K562 (cell line): ENCODE data around the gene PLEK2. TPM values are rescaled to one million over a fixed set of nuclear protein-coding genes. Genes with fewer than 3 reads are reported as not detected.

Experiments
- ATAC-seq: fragments of 200-7000 bp; cut with Tn5 transposase; 3 replicates; pipeline ENCODE4 v1.9.1; 2020; ENCODE audit warnings: moderate library complexity
- BruUV-seq: library from RNA; stranded (reverse); fragments of 400-500 nt; replicated peaks from 2 replicates; lab custom pipeline; 2021; lab: Mats Ljungman, UMichigan
- CTCF ChIA-PET: fragments of 300-600 bp; formaldehyde crosslinking; extraction: SDS; loops from one replicate; lab custom pipeline; 2021; ENCODE audit warnings: low intra/inter-chr PET ratio; lab: Yijun Ruan, JAX
- POLR2A ChIA-PET: fragments of 300-600, 350-650 bp; sonication (Branson Sonifier 250); formaldehyde crosslinking; extraction: SDS; loops from one replicate; lab custom pipeline; 2021; ENCODE audit warnings: antibody characterized with exemption, inconsistent platforms; lab: Yijun Ruan, JAX
- DNase-seq, 4 experiments: peaks; one replicate each; pipeline versions ENCODE4 v3.0.0 to v3.0.0-alpha.2; 2011 to 2018; ENCODE audit warnings: low spot score in 3 of 4, mixed read lengths in 3 of 4; ENCODE audit errors: extremely low read depth in 1 of 4
- FAIRE-seq: peaks from 2 replicates; lab custom pipeline; 2011; peaks lifted over from hg19 to GRCh38; lab: Jason Lieb, UNC
- H2AFZ ChIP-seq: 2 replicates; pipeline ENCODE4 v1.6.0; 2011; ENCODE audit warnings: low read depth, low read length, control low read depth, inconsistent platforms
- H3K27ac ChIP-seq: fragments of 200-600 bp; 3 replicates; pipeline ENCODE4 v1.8.0; 2011; ENCODE audit warnings: low read depth, mild to moderate bottlenecking, control low read depth, inconsistent platforms, low read length, moderate library complexity, mixed read lengths; ENCODE audit errors: extremely low read depth
- H3K27me3 ChIP-seq, 2 experiments: fragments of 300-600 bp in 1 of 2; 2 replicates in 1 of 2; 3 replicates in 1 of 2; pipeline versions ENCODE4 v1.6.0 to v1.8.0; 2011; ENCODE audit warnings: inconsistent platforms in 2 of 2, low read length in 2 of 2, mild to moderate bottlenecking in 1 of 2, mixed read lengths in 1 of 2, moderate library complexity in 1 of 2; ENCODE audit not compliant: control insufficient read depth in 2 of 2, insufficient read depth in 2 of 2
- H3K36me3 ChIP-seq: fragments of 300-600 bp; 3 replicates; pipeline ENCODE4 v1.8.0; 2011; ENCODE audit warnings: mild to moderate bottlenecking, low read length, inconsistent platforms; ENCODE audit not compliant: control insufficient read depth, insufficient read depth
- H3K4me1 ChIP-seq, 2 experiments: fragments of 200-600 bp in 1 of 2; replicated peaks in 1 of 2; 2 replicates in 1 of 2; 3 replicates in 1 of 2; pipeline versions ENCODE4 v1.5.1 to v1.8.0; 2011; ENCODE audit warnings: inconsistent platforms in 2 of 2, low read length in 2 of 2, mild to moderate bottlenecking in 1 of 2, mixed read lengths in 1 of 2, moderate library complexity in 1 of 2; ENCODE audit not compliant: control insufficient read depth in 2 of 2, insufficient read depth in 2 of 2
- H3K4me2 ChIP-seq: 2 replicates; pipeline ENCODE4 v1.6.1; 2011; ENCODE audit warnings: low read length, control low read depth, inconsistent platforms, mixed read lengths; ENCODE audit not compliant: insufficient read depth
- H3K4me3 ChIP-seq: fragments of 200-600 bp; sonication (generic), shearing (Covaris generic); 2 replicates; pipeline ENCODE4 v1.5.1; 2016; ENCODE audit warnings: control low read depth, inconsistent platforms
- H3K79me2 ChIP-seq: fragments of 200-600 bp; 3 replicates; pipeline ENCODE4 v1.8.0; 2011; ENCODE audit warnings: low read length, inconsistent platforms; ENCODE audit not compliant: control insufficient read depth, insufficient read depth
- H3K9ac ChIP-seq, 2 experiments: 2 replicates each; pipeline versions ENCODE4 v1.6.0 to v1.6.1; 2011; ENCODE audit warnings: low read depth in 2 of 2, low read length in 2 of 2, control low read depth in 1 of 2, inconsistent platforms in 1 of 2, mild to moderate bottlenecking in 1 of 2, mixed read lengths in 1 of 2; ENCODE audit not compliant: insufficient read depth in 1 of 2
- H3K9me1 ChIP-seq: one replicate; pipeline ENCODE4 v1.6.0; 2011; ENCODE audit warnings: inconsistent platforms, mild to moderate bottlenecking, low read length, moderate library complexity; ENCODE audit not compliant: control insufficient read depth, insufficient read depth
- H3K9me3 ChIP-seq: replicated peaks from 2 replicates; pipeline ENCODE4 v1.5.1; 2011; ENCODE audit warnings: low read depth, low read length, inconsistent platforms; ENCODE audit not compliant: control insufficient read depth, insufficient read depth
- H4K20me1 ChIP-seq: replicated peaks from 2 replicates; pipeline ENCODE4 v1.6.1; 2011; ENCODE audit warnings: low read length, inconsistent platforms, mixed read lengths; ENCODE audit not compliant: control insufficient read depth, insufficient read depth
- CC2D1A ChIP-seq: fragments of 450-650 bp; IDR thresholded peaks from 2 replicates; pipeline ENCODE4 v1.6.1; 2017; ENCODE audit warnings: mild to moderate bottlenecking
- CLOCK ChIP-seq: fragments of 250-450 bp; sonication (Bioruptor Pico); IDR thresholded peaks from 2 replicates; pipeline ENCODE4 v1.4.0; 2020; ENCODE audit warnings: mild to moderate bottlenecking, moderate library complexity, borderline replicate concordance
- MYNN ChIP-seq, 2 experiments: sonication (generic); formaldehyde crosslinking in 1 of 2; IDR thresholded peaks; 2 replicates each; pipeline versions ENCODE4 v1.5.0 to v1.6.1; 2016 to 2020; ENCODE audit warnings: antibody characterized with exemption in 1 of 2, missing genetic modification reagents in 1 of 2
- RAD21 ChIP-seq, 2 experiments: fragments of 250-450 bp in 1 of 2; fragments of 450-650 bp in 1 of 2; sonication (Bioruptor Pico) in 1 of 2; formaldehyde crosslinking in 1 of 2; IDR thresholded peaks in 1 of 2; conservative IDR thresholded peaks in 1 of 2; 2 replicates each; pipeline versions ENCODE4 v1.4.0 to v1.8.0; 2020 to 2022; ENCODE audit warnings: mild to moderate bottlenecking in 2 of 2, moderate library complexity in 1 of 2
- SMARCA5 ChIP-seq: fragments of 450-650 bp; IDR thresholded peaks from 2 replicates; pipeline ENCODE4 v1.6.1; 2016
- SMC3 ChIP-seq: conservative IDR thresholded peaks from 2 replicates; pipeline ENCODE4 v1.6.1; 2011; ENCODE audit warnings: low read depth, low read length, improper control_type of control experiment; ENCODE audit not compliant: insufficient read depth
- TOE1 ChIP-seq, 2 experiments: fragments of 450-650 bp in 1 of 2; sonication (generic) in 1 of 2; formaldehyde crosslinking in 1 of 2; IDR thresholded peaks; 2 replicates each; pipeline versions ENCODE4 v1.7.1 to v1.8.0; 2016 to 2022; ENCODE audit warnings: borderline replicate concordance in 2 of 2, mild to moderate bottlenecking in 2 of 2, antibody characterized with exemption in 1 of 2, inconsistent platforms in 1 of 2, low read depth in 1 of 2, missing genetic modification reagents in 1 of 2, moderate library complexity in 1 of 2
- ZFP36 ChIP-seq: fragments of 150-350 bp; IDR thresholded peaks from 2 replicates; pipeline ENCODE4 v1.6.1; 2018; ENCODE audit warnings: low read length, low read depth; ENCODE audit not compliant: partially characterized antibody
- ZNF707 ChIP-seq: fragments of 250-450 bp; sonication (Bioruptor Pico); conservative IDR thresholded peaks from 2 replicates; pipeline ENCODE4 v1.8.0; 2022; ENCODE audit warnings: inconsistent platforms, mild to moderate bottlenecking, moderate library complexity
- WGBS: fragments of 100-300 bp; shearing (Covaris generic); methylation state at CpG from one replicate; pipeline ENCODE4 v1.1.6; 2016; ENCODE audit warnings: low coverage, mixed read lengths; ENCODE audit not compliant: insufficient coverage; ENCODE audit errors: missing lambda C conversion rate; 5-methylcytosine and 5-hydroxymethylcytosine counted together
- in situ Hi-C: fragments of 300-500 bp; cut with MboI; formaldehyde crosslinking; loops from 4 replicates; pipeline ENCODE4 v1.15.0; 2018; ENCODE audit warnings: inconsistent platforms, mixed read lengths
- intact Hi-C: fragments of 100-400 bp; cut with micrococcal nuclease; formaldehyde crosslinking; loops from 2 replicates; pipeline ENCODE4 v1.14.2; 2022
- polyA plus RNA-seq, 8 experiments: library from polyadenylated mRNA; depleted of rRNA in 4 of 8; stranded (reverse) in 5 of 8; unstranded in 3 of 8; fragments of >200 nt; fragmentation: Nextera tagmentation in 2 of 8; fragmentation: Illumina TruSeq in 1 of 8; extraction: Ambion mirVana in 2 of 8; extraction: Trizol in 1 of 8; gene quantifications; 2 replicates each; pipeline versions ENCODE4 v1.2.1 to v1.2.3, GENCODE V29; 2011 to 2014; ENCODE audit warnings: inconsistent platforms in 1 of 8, missing spikeins in 1 of 8
- total RNA-seq, 7 experiments: library from RNA; depleted of rRNA in 6 of 7; stranded (reverse); fragments of >200 nt in 6 of 7; fragmentation: Illumina TruSeq in 2 of 7; extraction: Trizol in 2 of 7; gene quantifications; 2 replicates each; pipeline versions ENCODE4 v1.2.1 to v1.2.3, GENCODE V29; 2011 to 2021; ENCODE audit warnings: low replicate concordance in 1 of 7

The PLEK2 gene
- total and polyA plus RNA-seq, 9 of the 15 experiments (the other 6 are each of a cell fraction or from before 2014, with no cell fraction given) = not detected

- no peak for TF ChIP-seq CLOCK (CRISPR knock-in tag)
- TF ChIP-seq SMARCA5 = no peak
- no peak for TF ChIP-seq CC2D1A
- TF ChIP-seq TOE1 (IDR thresholded peaks at IDR 0.05; ENCODE audit: borderline replicate concordance) = no peak
- TF ChIP-seq TOE1 (CRISPR knock-in tag; IDR thresholded peaks at IDR 0.05; ENCODE audit: borderline replicate concordance, low read depth) = no peak
- TF ChIP-seq SMC3 = no peak
- TF ChIP-seq MYNN (IDR thresholded peaks at IDR 0.05) = no peak
- no peak for TF ChIP-seq MYNN (CRISPR knock-in tag; IDR thresholded peaks at IDR 0.05)
These were observed 34.0 kb downstream of the PLEK2 start (continued) for GRCh38 chr14:67377916-67378315.

- no peak overlapping the region for H3K4me3 ChIP-seq
- no peak for DNase-seq
- WGBS = 69% methylated on average over 2 of the region's 2 CpGs
- H4K20me1 ChIP-seq = no peaks in the 10 kb centered on the region
- in situ Hi-C loops = no loop called here
- no peaks in the 10 kb centered on the region for H3K9me3 ChIP-seq
- CTCF ChIA-PET = interaction anchor here (0.6 kb wide), 1 partner anchor 263 kb away, joined by 3 read pairs; no protein-coding TSS in a partner anchor
- H3K9ac ChIP-seq = no peak overlapping the region; a peak in 1 of 4 replicates
- H3K4me2 ChIP-seq = no peak overlapping the region
- no peak for FAIRE-seq
- peaks cover 41% of the 10 kb centered on the region for H3K79me2 ChIP-seq
- peak; percentile 42; the same call in 2 of the 3 replicates for ATAC-seq
- POLR2A ChIA-PET = no interaction called here
- peaks cover 93% of the 10 kb centered on the region for H3K36me3 ChIP-seq
- H3K4me1 ChIP-seq = no peaks in the 10 kb centered on the region; a peak in 1 of 5 replicates
- intact Hi-C loops = no loop called here
- H3K27ac ChIP-seq = no peak overlapping the region
- no TSS peak for BruUV-seq
- no peaks in the 10 kb centered on the region for H3K27me3 ChIP-seq
- no peaks in the 10 kb centered on the region for H3K9me1 ChIP-seq
- no peak overlapping the region for H2AFZ ChIP-seq
- TF ChIP-seq ZNF707 (CRISPR knock-in tag) (no peak), ZFP36 (peak; percentile 87), RAD21 (CRISPR knock-in tag; conservative IDR thresholded peaks at IDR 0.05 in 1 of 2, IDR thresholded peaks at IDR 0.05 in 1 of 2) (peak in 1 of 2 experiments; percentile 2; a peak in 1 of 4 replicates)
These were observed 38.6 kb downstream of the PLEK2 start for GRCh38 chr14:67373347-67373746.
